Left lobe of liver (tissue), 2 donors: ENCODE measurements around the gene SULT1A3. TPM values are rescaled to one million over a fixed set of nuclear protein-coding genes. Genes with fewer than 3 reads are reported as not detected.
"Not testable (repeated sequence)": the region's sequence is repeated elsewhere in the genome, so short reads cannot be mapped to it uniquely, and the experiment has no call there.

ENCODE experiments used
- ATAC-seq: fragments of 200-7000 bp; cut with Tn5 transposase; one replicate; pipeline ENCODE4 v1.9.1; 2020; ENCODE audit warnings: mild to moderate bottlenecking, moderate library complexity
- DNase-seq: peaks from one replicate; pipeline ENCODE4 v3.0.0-alpha.2; 2020; ENCODE audit warnings: low spot score
- total RNA-seq: library from RNA; stranded (reverse); gene quantifications from one replicate; pipeline ENCODE4 v1.2.1, GENCODE V29; 2021
- donor health status: DM: no; HTN: no; CAD: no; lungs with moderate emphysema.
- donor health status: DM: no; HTN: yes; CAD: no.

Gene SULT1A3
- total RNA-seq, 1 donor from 2014 or later, result 22.8 TPM

GRCh38 chr16:30186444-30186781 is 12.6 kb upstream of the SULT1A3 start:
- DNase-seq, result no peak
- no peak for ATAC-seq

DNA sequence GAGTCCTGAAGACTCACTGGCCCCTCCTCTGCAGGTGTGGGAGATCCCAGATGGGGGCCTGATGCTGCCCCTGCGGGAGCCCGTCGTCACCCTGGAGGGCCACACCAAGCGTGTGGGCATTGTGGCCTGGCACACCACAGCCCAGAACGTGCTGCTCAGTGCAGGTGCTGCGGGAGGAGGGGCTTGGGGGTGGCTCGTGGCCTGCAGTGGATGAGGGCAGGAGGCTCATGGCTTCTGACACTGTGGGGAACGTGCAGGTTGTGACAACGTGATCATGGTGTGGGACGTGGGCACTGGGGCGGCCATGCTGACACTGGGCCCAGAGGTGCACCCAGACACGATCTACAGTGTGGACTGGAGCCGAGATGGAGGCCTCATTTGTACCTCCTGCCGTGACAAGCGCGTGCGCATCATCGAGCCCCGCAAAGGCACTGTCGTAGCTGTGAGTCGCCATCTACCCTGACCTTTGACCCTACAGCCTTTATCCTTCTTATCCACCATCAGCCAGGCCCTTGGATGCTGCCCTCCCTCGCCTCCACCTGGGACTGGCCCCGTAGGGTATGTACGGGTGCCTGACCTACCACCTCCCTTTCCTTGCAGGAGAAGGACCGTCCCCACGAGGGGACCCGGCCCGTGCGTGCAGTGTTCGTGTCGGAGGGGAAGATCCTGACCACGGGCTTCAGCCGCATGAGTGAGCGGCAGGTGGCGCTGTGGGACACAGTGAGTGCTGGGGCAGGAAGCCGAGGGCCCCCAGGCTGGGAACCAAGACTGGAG is 12.1 kb upstream of the SULT1A3 start:
- peak; percentile 50 for ATAC-seq
- peak; percentile 59 for DNase-seq

DNA sequence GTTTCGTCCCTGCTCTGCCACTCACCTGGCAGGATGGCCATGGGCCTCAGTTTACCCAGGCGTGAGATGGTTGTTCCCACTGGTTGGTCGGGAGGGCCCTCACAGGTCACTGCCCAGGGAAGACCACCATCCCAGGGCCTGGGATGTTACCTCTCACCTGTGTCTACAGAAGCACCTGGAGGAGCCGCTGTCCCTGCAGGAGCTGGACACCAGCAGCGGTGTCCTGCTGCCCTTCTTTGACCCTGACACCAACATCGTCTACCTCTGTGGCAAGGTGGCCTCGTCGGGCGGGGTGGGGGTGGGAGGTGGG is 11.5 kb upstream of the SULT1A3 start:
- DNase-seq (no peak), ATAC-seq (no peak)

GRCh38 chr16:30187971-30188561 is 11.0 kb upstream of the SULT1A3 start:
- ATAC-seq, result no peak

DNA sequence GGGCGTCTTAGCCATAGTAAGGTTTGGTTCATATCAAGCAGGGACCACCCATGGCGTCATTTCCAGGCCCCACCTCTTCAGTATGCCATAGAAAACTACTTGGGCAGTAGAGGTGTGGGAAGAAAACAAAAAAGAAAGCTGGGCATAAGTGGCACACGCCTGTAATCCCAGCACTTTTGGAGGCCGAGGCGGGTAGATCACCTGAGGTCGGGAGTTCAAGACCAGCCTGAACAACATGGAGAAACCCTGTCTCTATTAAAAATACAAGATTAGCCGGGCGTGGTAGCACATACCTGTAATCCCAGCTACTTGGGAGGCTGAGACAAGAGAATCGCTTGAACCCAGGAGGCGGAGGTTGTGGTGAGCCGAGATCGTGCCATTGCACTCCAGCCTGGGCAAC is 7.9 kb upstream of the SULT1A3 start:
- ATAC-seq, DNase-seq: not testable (repeated sequence)

More at GRCh38 chr16:30187971-30188561, 11.0 kb upstream of the SULT1A3 start:
- DNase-seq, result no peak

DNA sequence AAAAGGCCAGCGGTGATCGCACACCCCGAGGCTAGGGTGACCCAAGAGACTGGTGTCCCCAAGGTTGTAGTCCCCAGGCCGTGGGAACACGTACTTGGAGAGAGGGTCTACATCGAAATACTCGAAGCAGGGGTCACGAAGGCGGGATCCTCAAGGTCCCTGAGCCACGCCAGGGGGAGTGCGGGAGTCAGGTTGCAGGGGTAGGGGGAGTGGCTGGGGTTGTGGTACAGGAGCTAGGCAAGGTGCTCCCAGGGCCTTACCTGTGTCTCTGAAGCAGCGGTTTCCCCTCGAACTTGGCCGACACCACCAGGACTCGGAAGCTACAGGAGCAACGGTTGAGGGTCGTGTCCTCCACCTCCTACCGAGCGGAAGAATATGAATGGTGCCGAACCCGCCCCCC is 6.0 kb upstream of the SULT1A3 start:
- peak; percentile 43 for ATAC-seq
- DNase-seq, result not testable (repeated sequence)

DNA sequence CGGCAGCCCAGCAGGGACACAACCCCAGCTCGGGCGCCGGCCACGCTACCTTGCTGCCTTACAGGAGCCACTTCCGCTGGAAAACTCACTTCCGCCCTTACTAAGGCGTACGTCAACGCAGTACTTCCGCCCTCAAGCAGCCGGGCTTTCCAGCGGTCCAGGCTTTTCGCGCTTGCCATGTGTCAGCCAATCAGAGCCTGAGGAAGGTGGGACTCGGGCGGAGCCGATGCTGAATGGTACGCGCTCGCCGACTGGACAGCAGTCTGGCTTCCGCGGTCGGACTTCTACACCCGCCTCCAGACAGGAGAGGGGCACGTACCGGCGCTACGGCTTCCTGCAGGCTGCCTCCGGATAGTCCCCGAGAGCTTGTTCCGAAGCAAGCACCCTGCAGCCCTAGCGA is 5.4 kb upstream of the SULT1A3 start, which contains the start of the genes BOLA2B and SLX1A:
Gene BOLA2B, minus strand, starts transcription at position 52 of the 400 bp plus-strand sequence. CDS start 71 bp downstream, outside the sequence.
Gene SLX1A, plus strand, starts transcription at position 261 of the 400 bp plus-strand sequence. CDS start 210 bp downstream, outside the sequence.
- DNase-seq, result not testable (repeated sequence)

GRCh38 chr16:30194172-30194925 is 4.7 kb upstream of the SULT1A3 start:
- ATAC-seq, result peak; percentile 76
- peak; percentile 54 for DNase-seq

More for the DNA sequence above, 5.4 kb upstream of the SULT1A3 start, which contains the start of the genes BOLA2B and SLX1A:
- peak; percentile 86 for ATAC-seq

DNA sequence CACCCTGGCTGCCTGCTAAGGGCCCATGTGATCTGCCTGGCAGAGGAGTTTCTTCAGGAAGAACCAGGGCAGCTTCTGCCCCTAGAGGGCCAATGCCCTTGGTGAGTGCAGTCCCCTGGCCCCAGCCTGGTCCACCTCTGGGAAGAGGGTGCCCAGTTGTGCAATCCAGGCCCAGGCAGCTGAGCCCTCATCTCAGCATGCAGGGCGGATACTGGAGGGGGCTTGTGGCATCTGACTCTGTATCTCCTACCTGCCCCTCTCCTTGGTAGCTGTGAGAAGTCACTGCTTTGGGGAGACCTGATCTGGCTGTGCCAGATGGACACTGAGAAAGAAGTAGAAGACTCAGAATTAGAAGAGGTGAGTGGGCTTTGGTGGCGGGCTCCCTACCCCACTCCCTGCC is 2.1 kb upstream of the SULT1A3 start:
- not testable (repeated sequence) for ATAC-seq, DNase-seq

DNA sequence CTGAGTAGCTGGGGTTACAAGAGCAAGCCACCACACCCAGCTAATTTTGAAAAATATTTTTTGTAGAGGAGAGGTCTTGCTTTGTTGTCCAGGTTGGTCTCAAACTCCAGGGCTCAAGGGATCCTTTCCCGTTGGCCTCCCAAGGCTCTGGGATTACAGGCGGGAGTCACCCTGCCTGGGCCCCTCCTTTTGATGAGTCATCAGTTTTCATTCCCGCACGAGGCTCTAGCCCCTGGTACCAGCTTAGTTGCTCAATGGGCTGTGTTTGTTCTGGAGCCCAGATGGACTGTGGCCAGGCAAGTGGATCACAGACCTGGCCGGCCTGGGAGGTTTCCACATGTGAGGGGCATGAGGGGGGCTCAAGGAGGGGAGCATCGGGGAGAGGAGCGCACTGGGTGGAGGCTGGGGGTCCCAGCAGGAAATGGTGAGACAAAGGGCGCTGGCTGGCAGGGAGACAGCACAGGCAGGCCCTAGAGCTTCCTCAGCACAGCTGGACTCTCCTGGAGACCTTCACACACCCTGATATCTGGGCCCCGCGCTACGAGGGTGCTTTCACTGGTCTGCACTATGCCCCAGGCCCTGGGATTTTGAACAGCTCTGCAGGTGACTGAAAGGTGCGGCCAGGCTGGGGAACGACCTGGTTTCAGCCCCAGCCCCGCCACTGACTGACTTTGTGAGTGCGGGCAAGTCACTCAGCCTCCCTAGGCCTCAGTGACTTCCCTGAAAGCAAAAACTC is 721 bp downstream of the SULT1A3 start:
- peak; percentile 77 for ATAC-seq
- DNase-seq, result not testable (repeated sequence)

GRCh38 chr16:30205541-30206236 is 6.6 kb downstream of the SULT1A3 start:
- ATAC-seq (peak; percentile 61), DNase-seq (peak; percentile 43)

GRCh38 chr16:30206252-30206651 is 7.2 kb downstream of the SULT1A3 start:
- peak; percentile 27 for ATAC-seq
- not testable (repeated sequence) for DNase-seq

DNA sequence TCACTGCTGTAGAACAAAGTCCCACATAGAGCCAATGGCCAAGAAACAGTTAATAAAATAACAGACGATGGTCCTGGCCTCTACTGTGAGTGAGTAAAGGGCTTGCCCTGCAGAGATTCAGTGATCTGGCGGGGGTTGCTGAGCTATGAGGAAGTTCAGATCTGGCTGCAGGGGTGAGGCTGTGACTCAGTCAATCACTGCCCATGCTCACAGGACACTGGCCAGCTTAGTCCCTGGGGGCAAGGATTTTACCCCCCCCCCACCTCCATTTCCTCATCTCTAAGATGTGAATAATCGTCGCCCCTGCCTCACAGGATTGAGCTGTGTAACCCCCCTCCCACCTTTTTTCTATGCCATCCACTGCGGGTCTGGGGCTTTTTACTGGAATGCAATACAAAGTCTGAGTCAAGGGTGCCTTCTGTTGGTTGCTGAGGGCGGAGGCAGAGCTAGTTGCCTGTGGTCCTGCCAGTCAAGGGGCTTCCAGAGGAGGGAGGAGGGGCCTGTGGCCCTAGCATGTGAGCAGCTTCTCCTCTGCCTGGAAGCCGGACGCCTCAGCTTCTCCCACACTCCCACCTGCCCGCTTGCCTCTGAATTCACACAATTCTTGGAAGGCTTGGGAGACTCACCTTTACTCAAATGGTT is 8.1 kb downstream of the SULT1A3 start:
- peak; percentile 5 for ATAC-seq
- peak; percentile 42 for DNase-seq

GRCh38 chr16:30209032-30209431 is 10.0 kb downstream of the SULT1A3 start:
- not testable (repeated sequence) for DNase-seq
- peak; percentile 56 for ATAC-seq

- ATAC-seq, DNase-seq: not testable (repeated sequence)
Measured at GRCh38 chr16:30211414-30211813, 12.4 kb downstream of the SULT1A3 start.

DNA sequence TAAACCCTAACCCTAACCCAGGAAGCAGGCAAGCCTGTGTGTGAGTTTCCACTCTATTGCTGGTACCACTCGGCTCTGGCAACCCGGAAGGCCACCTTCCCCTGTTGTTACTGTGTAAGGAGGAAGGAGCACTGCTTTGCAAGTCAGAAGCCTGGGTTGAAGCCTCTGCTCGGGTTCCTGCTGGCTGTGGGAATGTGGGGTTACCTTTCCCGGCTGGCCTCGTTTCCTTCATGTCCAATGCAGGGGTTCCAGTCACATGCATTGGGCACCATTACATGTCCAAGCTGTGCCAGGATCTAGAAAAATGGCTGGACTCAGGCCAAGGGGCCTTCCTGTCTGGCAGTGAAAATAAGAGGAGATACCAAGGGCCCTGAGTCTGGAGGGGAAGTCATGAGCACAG is 18.0 kb downstream of the SULT1A3 start:
- DNase-seq, result peak; percentile 42
- not testable (repeated sequence) for ATAC-seq

GRCh38 chr16:30248379-30248778 is 49.3 kb downstream of the SULT1A3 start, which contains the start of gene NPIPB13:
Gene NPIPB13 (minus strand): TSS chr16:30248479. CDS start chr16:30245573, 2,906 bp downstream.
- not testable (repeated sequence) for ATAC-seq, DNase-seq
